ENCODE results near the gene PER1. TPM values are rescaled to one million over a fixed set of nuclear protein-coding genes. Genes with fewer than 3 reads are reported as not detected.
A peak's percentile ranks its signal among the peaks of the same experiment; 100 is the strongest.

Gene PER1
- total and polyA plus RNA-seq, 2 of the 13 experiments (the other 11 are each of a cell fraction or from before 2014, with no cell fraction given) = 2.6 to 3.6 TPM

GRCh38 chr17:8138672-8139371 lies 13.4 kb downstream of the PER1 start (continued):
- peak; percentile 66; the same call in 1 of the 2 replicates for TF ChIP-seq RELA (CRISPR knock-in tag; IDR thresholded peaks at IDR 0.05)
- TF ChIP-seq ZNF891 (CRISPR knock-in tag; IDR thresholded peaks at IDR 0.05) = peak; percentile 75
- TF ChIP-seq DNMT1 (CRISPR knock-in tag; IDR thresholded peaks at IDR 0.05) = no peak
- TF ChIP-seq ZNF562 (CRISPR knock-in tag; IDR thresholded peaks at IDR 0.05; ENCODE audit: borderline replicate concordance) = no peak
- peak; percentile 95 for TF ChIP-seq ZNF24 (IDR thresholded peaks at IDR 0.05)
- peak; percentile 74; the same call in 1 of the 2 replicates for TF ChIP-seq TIGD3 (CRISPR knock-in tag; IDR thresholded peaks at IDR 0.05; ENCODE audit: borderline replicate concordance)
- peak; percentile 38; the same call in 1 of the 2 replicates for TF ChIP-seq MXD1 (CRISPR knock-in tag; IDR thresholded peaks at IDR 0.05)
- no peak; the same call in 1 of the 2 replicates for TF ChIP-seq FOXC1 (CRISPR knock-in tag; IDR thresholded peaks at IDR 0.05; ENCODE audit: borderline replicate concordance)
- peak; percentile 26; the same call in 1 of the 2 replicates for TF ChIP-seq RERE (CRISPR knock-in tag; IDR thresholded peaks at IDR 0.05; ENCODE audit: low read depth)
- TF ChIP-seq PRDM4 (CRISPR knock-in tag; IDR thresholded peaks at IDR 0.05; ENCODE audit: borderline replicate concordance) = no peak
- peak; percentile 59 for TF ChIP-seq DR1 (CRISPR knock-in tag; IDR thresholded peaks at IDR 0.05)
- TF ChIP-seq SOX5 (CRISPR knock-in tag; IDR thresholded peaks at IDR 0.05; ENCODE audit: borderline replicate concordance) = peak; percentile 75; the same call in 1 of the 2 replicates
- peak; percentile 76; the same call in 1 of the 2 replicates for TF ChIP-seq ZNF878 (CRISPR knock-in tag; IDR thresholded peaks at IDR 0.05)
- peak; percentile 89 for TF ChIP-seq ZNF225 (CRISPR knock-in tag; IDR thresholded peaks at IDR 0.05)
- TF ChIP-seq DNMT3B (CRISPR knock-in tag; conservative IDR thresholded peaks at IDR 0.05) = no peak
- peak; percentile 76; the same call in 1 of the 2 replicates for TF ChIP-seq ESRRA (CRISPR knock-in tag; IDR thresholded peaks at IDR 0.05; ENCODE audit: low read depth)
- TF ChIP-seq ZNF343 (CRISPR knock-in tag; IDR thresholded peaks at IDR 0.05) = no peak
- 0 out of 2 replicates have a peak, but pooled peaks have one; percentile 59 for TF ChIP-seq ARID2 (CRISPR knock-in tag; IDR thresholded peaks at IDR 0.05; ENCODE audit: borderline replicate concordance)

All from HepG2 (cell line).